Liver (tissue), 9 donors: ENCODE data around the gene SETD7. TPM values are rescaled to one million over a fixed set of nuclear protein-coding genes. Genes with fewer than 3 reads are reported as not detected.

ENCODE experiments used
- DNase-seq: peaks from one replicate; pipeline ENCODE4 v3.0.0-alpha.2; 2017; ENCODE audit warnings: low spot score
- H3K27ac ChIP-seq, 2 donors: one replicate each; pipeline ENCODE4 v1.7.0; 2013; ENCODE audit warnings: inconsistent platforms in 2 of 2, low read length in 2 of 2, control low read depth in 1 of 2, low read depth in 1 of 2, mild to moderate bottlenecking in 1 of 2
- H3K27me3 ChIP-seq, 4 donors: one replicate each; pipeline versions ENCODE4 v1.6.1 to v1.7.0; 2013; ENCODE audit warnings: low read length in 3 of 4, inconsistent platforms in 1 of 4, mild to moderate bottlenecking in 1 of 4, moderate library complexity in 1 of 4; ENCODE audit not compliant: control insufficient read depth in 4 of 4, insufficient read depth in 4 of 4
- H3K36me3 ChIP-seq, 4 donors: one replicate each; pipeline versions ENCODE4 v1.6.1 to v1.7.0; 2013; ENCODE audit warnings: low read length in 3 of 4, mild to moderate bottlenecking in 3 of 4, low read depth in 1 of 4, moderate library complexity in 1 of 4; ENCODE audit not compliant: control insufficient read depth in 4 of 4, insufficient read depth in 3 of 4
- H3K4me1 ChIP-seq, 4 donors: one replicate each; pipeline versions ENCODE4 v1.6.1 to v1.7.0; 2013; ENCODE audit warnings: low read length in 3 of 4, mild to moderate bottlenecking in 3 of 4, moderate library complexity in 1 of 4; ENCODE audit not compliant: control insufficient read depth in 4 of 4, insufficient read depth in 4 of 4
- H3K4me3 ChIP-seq, 3 donors: one replicate each; pipeline versions ENCODE4 v1.6.1 to v1.7.0; 2013; ENCODE audit warnings: low read length in 3 of 3, control low read depth in 1 of 3, low read depth in 1 of 3, mild to moderate bottlenecking in 1 of 3
- H3K9ac ChIP-seq, 2 donors: one replicate each; pipeline ENCODE4 v1.7.0; 2013; ENCODE audit warnings: low read length in 2 of 2, mild to moderate bottlenecking in 2 of 2, moderate library complexity in 2 of 2, control low read depth in 1 of 2, low read depth in 1 of 2
- H3K9me3 ChIP-seq, 4 donors: one replicate each; pipeline versions ENCODE4 v1.6.1 to v1.7.0; 2013; ENCODE audit warnings: low read length in 3 of 4; ENCODE audit not compliant: control insufficient read depth in 4 of 4
- ATF3 ChIP-seq: IDR thresholded peaks from 2 replicates; pipeline ENCODE4 v1.6.1; 2016; ENCODE audit warnings: antibody characterized with exemption
- CTCF ChIP-seq: fragments of 150-350 bp; IDR thresholded peaks from 2 replicates; pipeline ENCODE4 v1.5.1; 2017; ENCODE audit warnings: improper control_type of control experiment, low read depth, low read length; ENCODE audit not compliant: missing input control
- EGR1 ChIP-seq, 2 donors: IDR thresholded peaks; 2 replicates each; pipeline ENCODE4 v1.6.1; 2016 to 2018; ENCODE audit warnings: antibody characterized with exemption in 2 of 2, low read depth in 2 of 2
- FOXA1 ChIP-seq: IDR thresholded peaks from 2 replicates; pipeline ENCODE4 v1.6.1; 2016; ENCODE audit warnings: antibody characterized with exemption
- FOXA2 ChIP-seq: IDR thresholded peaks from 2 replicates; pipeline ENCODE4 v1.6.1; 2016; ENCODE audit warnings: antibody characterized with exemption
- HNF4A ChIP-seq, 2 donors: conservative IDR thresholded peaks; 2 replicates each; pipeline ENCODE4 v1.6.1; 2016; ENCODE audit warnings: antibody characterized with exemption in 2 of 2, mild to moderate bottlenecking in 2 of 2
- HNF4G ChIP-seq: IDR thresholded peaks from 2 replicates; pipeline ENCODE4 v1.6.1; 2016; ENCODE audit warnings: antibody characterized with exemption
- JUND ChIP-seq, 2 donors: IDR thresholded peaks; 2 replicates each; pipeline ENCODE4 v1.6.1; 2016; ENCODE audit warnings: antibody characterized with exemption in 2 of 2
- NR2F2 ChIP-seq: IDR thresholded peaks from 2 replicates; pipeline ENCODE4 v1.6.1; 2016; ENCODE audit warnings: antibody characterized with exemption
- RAD21 ChIP-seq, 2 donors: IDR thresholded peaks; 2 replicates each; pipeline ENCODE4 v1.6.1; 2016; ENCODE audit warnings: antibody characterized with exemption in 2 of 2, mild to moderate bottlenecking in 2 of 2
- RXRA ChIP-seq, 2 donors: IDR thresholded peaks; 2 replicates each; pipeline ENCODE4 v1.6.1; 2017 to 2018; ENCODE audit warnings: antibody characterized with exemption in 2 of 2, mild to moderate bottlenecking in 1 of 2
- SP1 ChIP-seq: IDR thresholded peaks from 2 replicates; pipeline ENCODE4 v1.6.1; 2018; ENCODE audit warnings: antibody characterized with exemption, mild to moderate bottlenecking
- TAF1 ChIP-seq: conservative IDR thresholded peaks from 2 replicates; pipeline ENCODE4 v1.6.1; 2016; ENCODE audit warnings: antibody characterized with exemption, mild to moderate bottlenecking
- YY1 ChIP-seq: IDR thresholded peaks from 2 replicates; pipeline ENCODE4 v1.6.1; 2016; ENCODE audit warnings: antibody characterized with exemption, mild to moderate bottlenecking
- ZBTB33 ChIP-seq: IDR thresholded peaks from 2 replicates; pipeline ENCODE4 v1.6.1; 2016; ENCODE audit warnings: antibody characterized with exemption
- WGBS: extraction: QIAGEN DNeasy Blood & Tissue Kit; methylation state at CpG from one replicate; pipeline ENCODE4 v1.1.7; 2013; 5-methylcytosine and 5-hydroxymethylcytosine counted together
- polyA plus RNA-seq, 2 donors: library from polyadenylated mRNA; stranded (reverse) in 1 of 2; unstranded in 1 of 2; fragments of 200-250 nt in 1 of 2; fragments of >200 nt in 1 of 2; fragmentation: Nextera tagmentation in 1 of 2; extraction: Ambion mirVana in 1 of 2; gene quantifications; one replicate each; pipeline versions ENCODE4 v1.2.1 to v1.2.3, GENCODE V29; 2013 to 2015
- total RNA-seq, 2 donors: library from RNA; depleted of rRNA; stranded (reverse); fragments of >200 nt; gene quantifications; one replicate each; pipeline ENCODE4 v1.2.3, GENCODE V29; 2014
- TF ChIP-seq, protein P1 (sequence below): IDR thresholded peaks from 2 replicates; pipeline ENCODE4 v1.6.1; 2016; ENCODE audit warnings: antibody characterized with exemption, mild to moderate bottlenecking
- TF ChIP-seq, protein P2 (sequence below): IDR thresholded peaks from 2 replicates; pipeline ENCODE4 v1.6.1; 2016; ENCODE audit warnings: antibody characterized with exemption
- donor health status: healthy.
- donor health status: healthy.
- donor health status: healthy.
- donor health status: healthy.
- donor health status: healthy.

SETD7 gene
- total and polyA plus RNA-seq, 4 donors: 12.9 to 81.7 (median 18.0) TPM

DNA sequence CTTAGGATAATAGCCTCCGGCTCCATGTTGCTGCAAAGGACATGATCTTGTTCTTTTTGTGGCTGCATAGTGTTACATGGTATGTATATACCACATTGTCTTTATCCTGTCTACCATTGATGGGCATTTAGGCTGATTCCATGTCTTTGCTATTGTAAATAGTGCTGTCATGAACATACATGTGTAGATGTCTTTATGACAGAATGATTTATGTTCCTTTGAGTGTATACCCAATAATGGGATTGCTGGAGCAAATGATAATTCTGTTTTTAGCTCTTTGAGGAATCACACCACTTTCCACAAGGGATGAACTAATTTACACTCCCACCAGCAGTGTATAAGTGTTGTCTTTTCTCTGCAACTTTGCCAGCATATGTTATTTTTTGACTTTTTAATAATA is 97.5 kb downstream of the SETD7 start:
- DNase-seq: no peak
- no peak for TF ChIP-seq NR2F2
- TF ChIP-seq, protein P1, sequence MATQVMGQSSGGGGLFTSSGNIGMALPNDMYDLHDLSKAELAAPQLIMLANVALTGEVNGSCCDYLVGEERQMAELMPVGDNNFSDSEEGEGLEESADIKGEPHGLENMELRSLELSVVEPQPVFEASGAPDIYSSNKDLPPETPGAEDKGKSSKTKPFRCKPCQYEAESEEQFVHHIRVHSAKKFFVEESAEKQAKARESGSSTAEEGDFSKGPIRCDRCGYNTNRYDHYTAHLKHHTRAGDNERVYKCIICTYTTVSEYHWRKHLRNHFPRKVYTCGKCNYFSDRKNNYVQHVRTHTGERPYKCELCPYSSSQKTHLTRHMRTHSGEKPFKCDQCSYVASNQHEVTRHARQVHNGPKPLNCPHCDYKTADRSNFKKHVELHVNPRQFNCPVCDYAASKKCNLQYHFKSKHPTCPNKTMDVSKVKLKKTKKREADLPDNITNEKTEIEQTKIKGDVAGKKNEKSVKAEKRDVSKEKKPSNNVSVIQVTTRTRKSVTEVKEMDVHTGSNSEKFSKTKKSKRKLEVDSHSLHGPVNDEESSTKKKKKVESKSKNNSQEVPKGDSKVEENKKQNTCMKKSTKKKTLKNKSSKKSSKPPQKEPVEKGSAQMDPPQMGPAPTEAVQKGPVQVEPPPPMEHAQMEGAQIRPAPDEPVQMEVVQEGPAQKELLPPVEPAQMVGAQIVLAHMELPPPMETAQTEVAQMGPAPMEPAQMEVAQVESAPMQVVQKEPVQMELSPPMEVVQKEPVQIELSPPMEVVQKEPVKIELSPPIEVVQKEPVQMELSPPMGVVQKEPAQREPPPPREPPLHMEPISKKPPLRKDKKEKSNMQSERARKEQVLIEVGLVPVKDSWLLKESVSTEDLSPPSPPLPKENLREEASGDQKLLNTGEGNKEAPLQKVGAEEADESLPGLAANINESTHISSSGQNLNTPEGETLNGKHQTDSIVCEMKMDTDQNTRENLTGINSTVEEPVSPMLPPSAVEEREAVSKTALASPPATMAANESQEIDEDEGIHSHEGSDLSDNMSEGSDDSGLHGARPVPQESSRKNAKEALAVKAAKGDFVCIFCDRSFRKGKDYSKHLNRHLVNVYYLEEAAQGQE: no peak
- no peak for TF ChIP-seq EGR1 (IDR thresholded peaks at IDR 0.05; ENCODE audit: low read depth in 2 of 2)
- TF ChIP-seq ZBTB33: no peak
- TF ChIP-seq FOXA1: no peak
- no peak for TF ChIP-seq SP1
- TF ChIP-seq HNF4G: no peak
- no peak for TF ChIP-seq YY1
- TF ChIP-seq ATF3: no peak
- no peak for TF ChIP-seq TAF1
- H3K4me1 ChIP-seq: peaks cover 4 to 42% (median 19%) of the 10 kb centered on the region in 4 donors
- peaks cover 0 to 3% (median 2%) of the 10 kb centered on the region in 4 donors for H3K36me3 ChIP-seq
- H3K27ac ChIP-seq: peak overlapping the region; percentile 97
- H3K4me3 ChIP-seq: peak overlapping the region; percentile 27 to 40 (median 29)
- WGBS: 40% methylated on average over 1 of the region's 1 CpG
- no peaks in the 10 kb centered on the region for H3K27me3 ChIP-seq
- no peaks in the 10 kb centered on the region for H3K9me3 ChIP-seq
- peak overlapping the region; percentile 22 to 38 for H3K9ac ChIP-seq

DNA sequence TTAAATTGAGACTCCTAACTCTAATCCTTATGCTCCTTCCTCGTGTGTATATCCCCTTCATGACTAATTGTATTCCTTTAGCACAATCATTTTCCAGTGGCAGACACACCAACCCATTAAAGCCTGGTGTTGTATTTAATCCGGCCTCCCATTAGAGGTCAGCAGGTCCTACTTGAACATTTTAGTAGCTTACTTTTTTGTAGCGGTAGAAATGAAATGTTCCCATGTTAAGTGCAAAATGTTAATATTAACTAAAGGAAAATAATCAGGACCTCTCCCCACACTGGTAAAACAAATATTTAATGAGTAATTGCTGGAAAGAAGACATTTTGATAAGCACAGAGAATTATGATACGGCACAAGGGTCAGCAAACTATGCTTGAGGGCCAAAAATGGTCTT is 98.7 kb downstream of the SETD7 start:
- peak overlapping the region in 2 of 3 donors; percentile 14 to 92 for H3K4me3 ChIP-seq
- DNase-seq: no peak
- WGBS: 31% methylated on average over 4 of the region's 4 CpGs

More for the DNA sequence above, 98.7 kb downstream of the SETD7 start:
- Histone ChIP-seq H3K36me3 (peaks cover 0 to 3% (median under 1%) of the 10 kb centered on the region in 4 donors), H3K27ac (peak overlapping the region; percentile 97), H3K9ac (peak overlapping the region; percentile 86 to 94), H3K4me1 (peaks cover 4 to 49% (median 24%) of the 10 kb centered on the region in 4 donors), H3K27me3 (no peaks in the 10 kb centered on the region), H3K9me3 (no peaks in the 10 kb centered on the region)
- TF ChIP-seq JUND (IDR thresholded peaks at IDR 0.05): peak in 1 of 2 donors; percentile 43
- peak in 1 of 2 donors; percentile 30 for TF ChIP-seq EGR1 (IDR thresholded peaks at IDR 0.05; ENCODE audit: low read depth in 2 of 2)
- TF ChIP-seq, protein P2, sequence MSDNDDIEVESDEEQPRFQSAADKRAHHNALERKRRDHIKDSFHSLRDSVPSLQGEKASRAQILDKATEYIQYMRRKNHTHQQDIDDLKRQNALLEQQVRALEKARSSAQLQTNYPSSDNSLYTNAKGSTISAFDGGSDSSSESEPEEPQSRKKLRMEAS: peak; percentile 18
- peak; percentile 44 to 64 for TF ChIP-seq HNF4A (conservative IDR thresholded peaks at IDR 0.05)
- TF ChIP-seq CTCF: no peak
- TF ChIP-seq HNF4G: no peak
- peak; percentile 69 to 71 for TF ChIP-seq RAD21 (IDR thresholded peaks at IDR 0.05)
- peak; percentile 47 for TF ChIP-seq ZBTB33
- TF ChIP-seq RXRA (IDR thresholded peaks at IDR 0.05): peak in 1 of 2 donors; percentile 70
- TF ChIP-seq YY1: peak; percentile 94
- peak; percentile 61 for TF ChIP-seq SP1
- no peak for TF ChIP-seq FOXA1
- TF ChIP-seq NR2F2: no peak
- TF ChIP-seq TAF1: peak; percentile 58
- TF ChIP-seq FOXA2: no peak
- TF ChIP-seq, protein P1: peak; percentile 47
